Activated CD4-positive, alpha-beta T cell treated with anti-CD3 and anti-CD28 coated beads, Interleukin-2, amount 50 U/mL, for 16 hours (primary cell): ENCODE measurements around the gene HOXD3.

Source experiments
- DNase-seq: peaks from one replicate; pipeline ENCODE4 v3.0.0-alpha.2; 2020

Gene HOXD3

GRCh38 chr2:176182671-176183070, 25.6 kb downstream of the HOXD3 start:
- no peak for DNase-seq

GRCh38 chr2:176184749-176185148, 27.6 kb downstream of the HOXD3 start:
- DNase-seq, result no peak

GRCh38 chr2:176186024-176186423, 28.9 kb downstream of the HOXD3 start:
- no peak for DNase-seq

GRCh38 chr2:176187200-176187898, 30.2 kb downstream of the HOXD3 start:
- no peak for DNase-seq

GRCh38 chr2:176187899-176188773, 31.0 kb downstream of the HOXD3 start, which contains the start of gene HOXD1:
Gene HOXD1, plus strand, starts transcription at chr2:176188668. Its CDS starts 134 bp downstream, at chr2:176188802.
- no peak for DNase-seq

- DNase-seq, result no peak
Observed at GRCh38 chr2:176188774-176189680, 31.9 kb downstream of the HOXD3 start.

- no peak for DNase-seq
Observed at GRCh38 chr2:176189681-176190641, 32.9 kb downstream of the HOXD3 start.

- DNase-seq, result no peak
Observed at GRCh38 chr2:176192351-176192750, 35.2 kb downstream of the HOXD3 start.

GRCh38 chr2:176193048-176193447, 35.9 kb downstream of the HOXD3 start:
- no peak for DNase-seq

- DNase-seq, result no peak
Observed at GRCh38 chr2:176199902-176200301, 42.8 kb downstream of the HOXD3 start.

GRCh38 chr2:176200971-176201370, 43.9 kb downstream of the HOXD3 start:
- no peak for DNase-seq

- DNase-seq, result no peak
Observed at GRCh38 chr2:176202491-176202890, 45.4 kb downstream of the HOXD3 start.

- no peak for DNase-seq
Observed at GRCh38 chr2:176205126-176205525, 48.0 kb downstream of the HOXD3 start.

- DNase-seq, result no peak
Observed at GRCh38 chr2:176206136-176206535, 49.0 kb downstream of the HOXD3 start.

- DNase-seq, result no peak
Observed at GRCh38 chr2:176206682-176207081, 49.6 kb downstream of the HOXD3 start.

GRCh38 chr2:176211110-176211509, 54.0 kb downstream of the HOXD3 start:
- no peak for DNase-seq

- DNase-seq, result no peak
Observed at GRCh38 chr2:176212276-176212675, 55.2 kb downstream of the HOXD3 start.

GRCh38 chr2:176213406-176213805, 56.3 kb downstream of the HOXD3 start:
- DNase-seq, result no peak
